HepG2 (cell line): ENCODE measurements around the gene SLF1. TPM values are rescaled to one million over a fixed set of nuclear protein-coding genes. Genes with fewer than 3 reads are reported as not detected.

Experiments used
- ATAC-seq: fragments of 200-7000 bp; cut with Tn5 transposase; 3 replicates; pipeline ENCODE4 v1.9.1; 2020; ENCODE audit warnings: mild to moderate bottlenecking, moderate library complexity
- BruUV-seq: library from RNA; stranded (reverse); fragments of 400-500 nt; replicated peaks from 2 replicates; lab custom pipeline; 2021; lab: Mats Ljungman, UMichigan
- CTCF ChIA-PET: fragments of 300-600 bp; formaldehyde crosslinking; extraction: SDS; loops from one replicate; lab custom pipeline; 2021; ENCODE audit warnings: low total read pairs, inconsistent platforms, low intra/inter-chr PET ratio; lab: Yijun Ruan, JAX
- POLR2A ChIA-PET: fragments of 350-600 bp; sonication (Branson Sonifier 250); formaldehyde crosslinking; loops from one replicate; lab custom pipeline; 2020; ENCODE audit warnings: antibody characterized with exemption, inconsistent platforms; lab: Yijun Ruan, JAX
- DNase-seq: peaks from one replicate; pipeline ENCODE4 v3.0.0-alpha.2; 2015; ENCODE audit warnings: low spot score
- FAIRE-seq: peaks from 3 replicates; lab custom pipeline; 2011; peaks lifted over from hg19 to GRCh38; lab: Jason Lieb, UNC
- H2AFZ ChIP-seq: one replicate; pipeline ENCODE4 v1.6.1; 2011; ENCODE audit warnings: low read length, inconsistent platforms
- H3K27ac ChIP-seq: fragments of 300-600 bp; 3 replicates; pipeline ENCODE4 v1.8.0; 2011; ENCODE audit warnings: mixed run types, mild to moderate bottlenecking, mixed read lengths, low read length, inconsistent platforms; ENCODE audit not compliant: insufficient read depth; ENCODE audit errors: extremely low read length
- H3K27me3 ChIP-seq, 2 experiments: fragments of 200-600 bp in 1 of 2; 2 replicates in 1 of 2; 3 replicates in 1 of 2; pipeline versions ENCODE4 v1.6.0 to v1.8.0; 2011; ENCODE audit warnings: low read length in 2 of 2, mild to moderate bottlenecking in 2 of 2, moderate library complexity in 2 of 2, inconsistent platforms in 1 of 2; ENCODE audit not compliant: insufficient read depth in 2 of 2, control insufficient read depth in 1 of 2
- H3K36me3 ChIP-seq, 2 experiments: fragments of 200-600 bp in 1 of 2; replicated peaks in 1 of 2; 2 replicates in 1 of 2; 3 replicates in 1 of 2; pipeline versions ENCODE4 v1.5.1 to v1.8.0; 2011; ENCODE audit warnings: low read length in 2 of 2, inconsistent platforms in 1 of 2; ENCODE audit not compliant: insufficient read depth in 2 of 2, control insufficient read depth in 1 of 2
- H3K4me1 ChIP-seq: 2 replicates; pipeline ENCODE4 v1.5.1; 2012; ENCODE audit warnings: low read length, inconsistent platforms; ENCODE audit not compliant: insufficient read depth
- H3K4me2 ChIP-seq: 2 replicates; pipeline ENCODE4 v1.6.0; 2011; ENCODE audit warnings: low read depth, low read length, inconsistent platforms
- H3K4me3 ChIP-seq, 3 experiments: fragments of 200-600 bp in 1 of 3; sonication (generic), shearing (Covaris generic) in 1 of 3; replicated peaks in 1 of 3; 2 replicates each; pipeline ENCODE4 v1.5.1; 2011 to 2016; ENCODE audit warnings: low read length in 3 of 3, inconsistent platforms in 2 of 3, low read depth in 2 of 3, mild to moderate bottlenecking in 2 of 3, control low read depth in 1 of 3, mixed read lengths in 1 of 3; ENCODE audit not compliant: insufficient read depth in 1 of 3
- H3K79me2 ChIP-seq: one replicate; pipeline ENCODE4 v1.6.1; 2011; ENCODE audit warnings: low read length, inconsistent platforms; ENCODE audit not compliant: insufficient read depth
- H3K9ac ChIP-seq: 2 replicates; pipeline ENCODE4 v1.6.0; 2011; ENCODE audit warnings: mild to moderate bottlenecking, low read depth, low read length, inconsistent platforms; ENCODE audit not compliant: insufficient read depth
- H3K9me3 ChIP-seq: 2 replicates; pipeline ENCODE4 v1.5.1; 2012; ENCODE audit warnings: mild to moderate bottlenecking, low read length
- H4K20me1 ChIP-seq: 2 replicates; pipeline ENCODE4 v1.6.0; 2011; ENCODE audit warnings: inconsistent platforms, mild to moderate bottlenecking, low read length, moderate library complexity; ENCODE audit not compliant: insufficient read depth
- EED ChIP-seq: sonication (generic); formaldehyde crosslinking; IDR thresholded peaks from 2 replicates; pipeline ENCODE4 v1.5.0; 2020; ENCODE audit warnings: mild to moderate bottlenecking, missing genetic modification reagents
- FOXK1 ChIP-seq: sonication (generic); formaldehyde crosslinking; IDR thresholded peaks from 2 replicates; pipeline ENCODE4 v1.4.0; 2020; ENCODE audit warnings: low read depth, missing genetic modification reagents, borderline replicate concordance
- MAFK ChIP-seq, 2 experiments: IDR thresholded peaks in 1 of 2; conservative IDR thresholded peaks in 1 of 2; 2 replicates each; pipeline ENCODE4 v1.6.1; 2011; ENCODE audit warnings: improper control_type of control experiment in 2 of 2, low read length in 2 of 2
- MZF1 ChIP-seq: sonication (generic); formaldehyde crosslinking; IDR thresholded peaks from 2 replicates; pipeline ENCODE4 v1.8.1; 2023; ENCODE audit warnings: mild to moderate bottlenecking, missing genetic modification reagents, borderline replicate concordance
- ONECUT2 ChIP-seq: sonication (generic); formaldehyde crosslinking; IDR thresholded peaks from 2 replicates; pipeline ENCODE4 v1.4.0; 2020; ENCODE audit warnings: missing genetic modification reagents
- PHF8 ChIP-seq: sonication (generic); formaldehyde crosslinking; IDR thresholded peaks from 2 replicates; pipeline ENCODE4 v1.5.0; 2020; ENCODE audit warnings: missing genetic modification reagents
- SALL1 ChIP-seq: sonication (generic); formaldehyde crosslinking; IDR thresholded peaks from 2 replicates; pipeline ENCODE4 v1.8.0; 2022; ENCODE audit warnings: mild to moderate bottlenecking, missing genetic modification reagents
- ZBTB46 ChIP-seq: sonication (generic); formaldehyde crosslinking; IDR thresholded peaks from 2 replicates; pipeline ENCODE4 v1.4.0; 2020; ENCODE audit warnings: mild to moderate bottlenecking, missing genetic modification reagents, borderline replicate concordance
- ZNF205 ChIP-seq: IDR thresholded peaks from 2 replicates; pipeline ENCODE4 v1.6.1; 2018; ENCODE audit warnings: missing biosample characterization, missing genetic modification reagents
- ZNF333 ChIP-seq: sonication (generic); formaldehyde crosslinking; IDR thresholded peaks from 2 replicates; pipeline ENCODE4 v1.4.0; 2020; ENCODE audit warnings: mild to moderate bottlenecking, missing genetic modification reagents, borderline replicate concordance
- ZNF343 ChIP-seq: sonication (generic); formaldehyde crosslinking; IDR thresholded peaks from 2 replicates; pipeline ENCODE4 v1.4.0; 2020; ENCODE audit warnings: mild to moderate bottlenecking, missing genetic modification reagents
- ZNF350 ChIP-seq: sonication (generic); formaldehyde crosslinking; IDR thresholded peaks from 2 replicates; pipeline ENCODE4 v1.4.0; 2020; ENCODE audit warnings: mild to moderate bottlenecking, low read depth, missing genetic modification reagents, borderline replicate concordance
- ZNF367 ChIP-seq: sonication (generic); formaldehyde crosslinking; IDR thresholded peaks from 2 replicates; pipeline ENCODE4 v1.4.0; 2020; ENCODE audit warnings: missing genetic modification reagents, borderline replicate concordance
- ZNF746 ChIP-seq: sonication (generic); formaldehyde crosslinking; IDR thresholded peaks from 2 replicates; pipeline ENCODE4 v1.8.0; 2022; ENCODE audit warnings: mild to moderate bottlenecking, missing genetic modification reagents
- ZNF749 ChIP-seq: sonication (generic); formaldehyde crosslinking; IDR thresholded peaks from 2 replicates; pipeline ENCODE4 v1.8.0; 2022; ENCODE audit warnings: mild to moderate bottlenecking, missing genetic modification reagents, moderate library complexity, borderline replicate concordance
- ZSCAN22 ChIP-seq: sonication (generic); formaldehyde crosslinking; IDR thresholded peaks from 2 replicates; pipeline ENCODE4 v1.4.0; 2020; ENCODE audit warnings: mild to moderate bottlenecking, missing genetic modification reagents
- WGBS: methylation state at CpG from one replicate; pipeline ENCODE4 v1.1.6; 2017; ENCODE audit warnings: low lambda C conversion rate; 5-methylcytosine and 5-hydroxymethylcytosine counted together
- in situ Hi-C: cut with HindIII; loops from 2 replicates; pipeline ENCODE4 v1.10.0; 2017; ENCODE audit warnings: low pct_unique_long_range_greater_than_20kb; ENCODE audit not compliant: extremely low pct_ligation_motif_present
- intact Hi-C: fragments of 100-400 bp; cut with micrococcal nuclease; formaldehyde crosslinking; loops from one replicate; pipeline ENCODE4 v1.10.0; 2022; ENCODE audit not compliant: unreplicated experiment
- polyA plus RNA-seq, 8 experiments: library from polyadenylated mRNA; depleted of rRNA in 3 of 8; stranded (reverse) in 7 of 8; unstranded in 1 of 8; fragments of >200 nt; fragmentation: Illumina TruSeq in 4 of 8; extraction: Trizol in 4 of 8; gene quantifications; 2 replicates each; pipeline versions ENCODE4 v1.2.1 to v1.2.3, GENCODE V29; 2011 to 2016; ENCODE audit warnings: low read depth in 4 of 8, missing spikeins in 1 of 8, mixed read lengths in 1 of 8; ENCODE audit not compliant: insufficient read depth in 1 of 8
- total RNA-seq, 5 experiments: library from RNA; depleted of rRNA; stranded (reverse); fragments of >200 nt; fragmentation: Illumina TruSeq; extraction: Trizol; gene quantifications; 2 replicates each; pipeline ENCODE4 v1.2.3, GENCODE V29; 2016; ENCODE audit warnings: low read depth in 1 of 5
- TF ChIP-seq, protein P1 (sequence below), 2 experiments: sonication (generic) in 1 of 2; formaldehyde crosslinking in 1 of 2; IDR thresholded peaks; 2 replicates each; pipeline versions ENCODE4 v1.4.0 to v1.6.1; 2018 to 2020; ENCODE audit warnings: missing genetic modification reagents in 2 of 2, borderline replicate concordance in 1 of 2, low read depth in 1 of 2, mild to moderate bottlenecking in 1 of 2, missing biosample characterization in 1 of 2

Gene SLF1
- total and polyA plus RNA-seq, 2 of the 13 experiments (the other 11 are each of a cell fraction or from before 2014, with no cell fraction given), result 2.1 to 9.1 TPM

- Histone ChIP-seq H3K27ac (no peak overlapping the region), H3K4me2 (no peak overlapping the region), H3K27me3 (no peaks in the 10 kb centered on the region), H3K4me3 (no peak overlapping the region), H3K4me1 (no peaks in the 10 kb centered on the region), H3K36me3 (peaks cover 0 to 1% of the 10 kb centered on the region in 2 experiments; a peak in 3 of 5 replicates), H4K20me1 (no peaks in the 10 kb centered on the region), H3K9ac (no peak overlapping the region), H3K9me3 (no peaks in the 10 kb centered on the region), H3K79me2 (no peaks in the 10 kb centered on the region), H2AFZ (no peak overlapping the region)
- DNase-seq (no peak), FAIRE-seq (no peak), ATAC-seq (no peak)
- no TSS peak for BruUV-seq
- POLR2A ChIA-PET, result no interaction called here
- WGBS, result 74% methylated on average over 3 of the region's 3 CpGs
- in situ Hi-C loops, result no loop called here
- intact Hi-C loops, result no loop called here
- CTCF ChIA-PET, result no interaction called here
- TF ChIP-seq ZNF343 (CRISPR knock-in tag) (no peak), PHF8 (CRISPR knock-in tag) (no peak), ZSCAN22 (CRISPR knock-in tag) (no peak), ONECUT2 (CRISPR knock-in tag) (no peak), ZNF746 (CRISPR knock-in tag) (no peak), ZNF333 (no peak), ZNF749 (CRISPR knock-in tag) (no peak), ZNF367 (CRISPR knock-in tag) (no peak), EED (no peak), ZNF350 (no peak), ZNF205 (CRISPR knock-in tag) (no peak), ZBTB46 (CRISPR knock-in tag) (no peak), MAFK (conservative IDR thresholded peaks at IDR 0.05 in 1 of 2, IDR thresholded peaks at IDR 0.05 in 1 of 2; ENCODE audit: low read length in 2 of 2) (no peak), SALL1 (CRISPR knock-in tag) (no peak), MZF1 (CRISPR knock-in tag) (no peak), FOXK1 (CRISPR knock-in tag) (no peak)
- TF ChIP-seq, protein P1, sequence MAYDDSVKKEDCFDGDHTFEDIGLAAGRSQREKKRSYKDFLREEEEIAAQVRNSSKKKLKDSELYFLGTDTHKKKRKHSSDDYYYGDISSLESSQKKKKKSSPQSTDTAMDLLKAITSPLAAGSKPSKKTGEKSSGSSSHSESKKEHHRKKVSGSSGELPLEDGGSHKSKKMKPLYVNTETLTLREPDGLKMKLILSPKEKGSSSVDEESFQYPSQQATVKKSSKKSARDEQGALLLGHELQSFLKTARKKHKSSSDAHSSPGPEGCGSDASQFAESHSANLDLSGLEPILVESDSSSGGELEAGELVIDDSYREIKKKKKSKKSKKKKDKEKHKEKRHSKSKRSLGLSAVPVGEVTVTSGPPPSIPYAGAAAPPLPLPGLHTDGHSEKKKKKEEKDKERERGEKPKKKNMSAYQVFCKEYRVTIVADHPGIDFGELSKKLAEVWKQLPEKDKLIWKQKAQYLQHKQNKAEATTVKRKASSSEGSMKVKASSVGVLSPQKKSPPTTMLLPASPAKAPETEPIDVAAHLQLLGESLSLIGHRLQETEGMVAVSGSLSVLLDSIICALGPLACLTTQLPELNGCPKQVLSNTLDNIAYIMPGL (CRISPR knock-in tag; IDR thresholded peaks at IDR 0.05; ENCODE audit: borderline replicate concordance in 1 of 2, low read depth in 1 of 2), result no peak
Observed at GRCh38 chr5:94715768-94716167, 97.3 kb downstream of the SLF1 start.
